Esophagus (tissue), 2 donors: ENCODE measurements around the gene FBXL4. TPM values are rescaled to one million over a fixed set of nuclear protein-coding genes. Genes with fewer than 3 reads are reported as not detected.

ENCODE experiments used
- H3K27ac ChIP-seq, 2 donors: one replicate each; pipeline ENCODE4 v1.5.1; 2013; ENCODE audit warnings: low read depth in 2 of 2, mild to moderate bottlenecking in 2 of 2, inconsistent platforms in 1 of 2, low read length in 1 of 2, moderate library complexity in 1 of 2
- H3K27me3 ChIP-seq, 2 donors: one replicate each; pipeline ENCODE4 v1.6.1; 2013; ENCODE audit warnings: low read length in 2 of 2, control low read depth in 1 of 2, mild to moderate bottlenecking in 1 of 2; ENCODE audit not compliant: insufficient read depth in 2 of 2, control insufficient read depth in 1 of 2
- H3K36me3 ChIP-seq, 2 donors: one replicate each; pipeline ENCODE4 v1.6.1; 2013; ENCODE audit warnings: low read length in 1 of 2; ENCODE audit not compliant: control insufficient read depth in 2 of 2, insufficient read depth in 2 of 2
- H3K4me1 ChIP-seq, 2 donors: one replicate each; pipeline ENCODE4 v1.6.1; 2013; ENCODE audit warnings: low read length in 1 of 2; ENCODE audit not compliant: control insufficient read depth in 2 of 2, insufficient read depth in 2 of 2
- H3K4me3 ChIP-seq, 2 donors: one replicate each; pipeline ENCODE4 v1.5.1; 2013; ENCODE audit warnings: low read length in 2 of 2, mild to moderate bottlenecking in 2 of 2, low read depth in 1 of 2, moderate library complexity in 1 of 2
- H3K9me3 ChIP-seq, 2 donors: one replicate each; pipeline ENCODE4 v1.6.1; 2013; ENCODE audit warnings: mild to moderate bottlenecking in 2 of 2, low read depth in 1 of 2, low read length in 1 of 2, moderate library complexity in 1 of 2; ENCODE audit not compliant: control insufficient read depth in 2 of 2, insufficient read depth in 1 of 2
- WGBS, 2 donors: extraction: QIAGEN DNeasy Blood & Tissue Kit; methylation state at CpG; one replicate each; pipeline ENCODE4 v1.1.7; 2013; 5-methylcytosine and 5-hydroxymethylcytosine counted together
- polyA plus RNA-seq, 2 donors: library from polyadenylated mRNA; stranded (reverse); fragments of 200-250 nt; gene quantifications; one replicate each; pipeline ENCODE4 v1.2.3, GENCODE V29; 2013
- donor health status: healthy with polysubstance abuse.
- donor health status: Bipolar disorder and iron deficiency.

The FBXL4 gene
- polyA plus RNA-seq, 2 donors, result 2.4 to 2.9 TPM

GRCh38 chr6:98844244-98845210, 103.2 kb downstream of the FBXL4 start:
- H3K27me3 ChIP-seq, result peaks cover 10 to 28% of the 10 kb centered on the region in 2 donors

GRCh38 chr6:98843271-98844243, 104.2 kb downstream of the FBXL4 start:
- Histone ChIP-seq H3K4me3 (no peak overlapping the region), H3K27ac (no peak overlapping the region), H3K4me1 (peaks cover 5 to 12% of the 10 kb centered on the region in 2 donors), H3K36me3 (no peaks in the 10 kb centered on the region), H3K27me3 (peaks cover 4 to 28% of the 10 kb centered on the region in 2 donors), H3K9me3 (no peaks in the 10 kb centered on the region)
- WGBS, 2 donors, result 15 to 16% methylated on average over 51 to 53 of the region's 53 CpGs

More at GRCh38 chr6:98844244-98845210, 103.2 kb downstream of the FBXL4 start:
- H3K4me3 ChIP-seq, result peak overlapping the region in 1 of 2 donors; percentile 35
- no peaks in the 10 kb centered on the region for H3K9me3 ChIP-seq
- 8% methylated on average over 51 of the region's 51 CpGs for WGBS, 2 donors
- H3K27ac ChIP-seq, result no peak overlapping the region
- H3K4me1 ChIP-seq, result peaks cover 5 to 12% of the 10 kb centered on the region in 2 donors
- H3K36me3 ChIP-seq, result no peaks in the 10 kb centered on the region

GRCh38 chr6:98842342-98843180, 105.2 kb downstream of the FBXL4 start:
- Histone ChIP-seq H3K36me3 (no peaks in the 10 kb centered on the region), H3K27me3 (peaks cover 4 to 24% of the 10 kb centered on the region in 2 donors), H3K4me1 (peaks cover 4 to 5% of the 10 kb centered on the region in 2 donors), H3K9me3 (no peaks in the 10 kb centered on the region), H3K27ac (no peak overlapping the region), H3K4me3 (no peak overlapping the region)
- 11 to 15% methylated on average over 44 of the region's 44 CpGs for whole genome bisulfite sequencing, 2 donors

GRCh38 chr6:98841621-98842341, 106.0 kb downstream of the FBXL4 start:
- peaks cover 4 to 24% of the 10 kb centered on the region in 2 donors for H3K27me3 ChIP-seq
- H3K36me3 ChIP-seq, result no peaks in the 10 kb centered on the region
- no peak overlapping the region for H3K4me3 ChIP-seq
- H3K27ac ChIP-seq, result no peak overlapping the region
- H3K4me1 ChIP-seq, result peaks cover 4 to 5% of the 10 kb centered on the region in 2 donors
- 31 to 39% methylated on average over 9 of the region's 9 CpGs for WGBS, 2 donors
- H3K9me3 ChIP-seq, result no peaks in the 10 kb centered on the region

- Histone ChIP-seq H3K27me3 (peaks cover 4 to 31% of the 10 kb centered on the region in 2 donors), H3K27ac (no peak overlapping the region), H3K36me3 (no peaks in the 10 kb centered on the region), H3K4me3 (no peak overlapping the region), H3K9me3 (no peaks in the 10 kb centered on the region), H3K4me1 (peaks cover 4 to 5% of the 10 kb centered on the region in 2 donors)
These were observed 106.7 kb downstream of the FBXL4 start for GRCh38 chr6:98840996-98841513.

GRCh38 chr6:98840385-98840784, 107.4 kb downstream of the FBXL4 start:
- WGBS, 2 donors, result 58 to 64% methylated on average over 6 of the region's 6 CpGs
- H3K27ac ChIP-seq, result no peak overlapping the region
- H3K4me3 ChIP-seq, result no peak overlapping the region
- H3K27me3 ChIP-seq, result peaks cover 4 to 37% of the 10 kb centered on the region in 2 donors
- no peaks in the 10 kb centered on the region for H3K9me3 ChIP-seq
- H3K36me3 ChIP-seq, result no peaks in the 10 kb centered on the region
- H3K4me1 ChIP-seq, result peaks cover 7 to 9% of the 10 kb centered on the region in 2 donors

- Histone ChIP-seq H3K27ac (no peak overlapping the region), H3K36me3 (no peaks in the 10 kb centered on the region), H3K4me3 (no peak overlapping the region), H3K27me3 (peaks cover 4 to 36% of the 10 kb centered on the region in 2 donors), H3K9me3 (no peaks in the 10 kb centered on the region), H3K4me1 (peaks cover 4 to 11% of the 10 kb centered on the region in 2 donors)
- 28 to 36% methylated on average over 5 of the region's 5 CpGs for WGBS, 2 donors
These were observed 107.9 kb downstream of the FBXL4 start for GRCh38 chr6:98839781-98840361.

GRCh38 chr6:98838975-98839374, 108.8 kb downstream of the FBXL4 start:
- Histone ChIP-seq H3K27ac (no peak overlapping the region), H3K4me1 (peaks cover 2 to 10% of the 10 kb centered on the region in 2 donors), H3K27me3 (peaks cover 6 to 39% of the 10 kb centered on the region in 2 donors), H3K4me3 (no peak overlapping the region), H3K36me3 (no peaks in the 10 kb centered on the region), H3K9me3 (no peaks in the 10 kb centered on the region)
- 25 to 30% methylated on average over 1 of the region's 1 CpG for WGBS, 2 donors
